Parathyroid adenoma (tissue), 2 donors: Measurements from ENCODE around the gene USP46.

Experiments used
- H2AFZ ChIP-seq: fragments of 300-600 bp; sonication (generic); one replicate; pipeline ENCODE4 v1.7.0; 2017; ENCODE audit warnings: antibody characterized with exemption, mild to moderate bottlenecking
- H3K27ac ChIP-seq: fragments of 300-600 bp; sonication (generic); one replicate; pipeline ENCODE4 v1.7.0; 2017
- H3K27me3 ChIP-seq: fragments of 300-600 bp; sonication (generic); one replicate; pipeline ENCODE4 v1.7.0; 2017; ENCODE audit warnings: low read length; ENCODE audit not compliant: control insufficient read depth, insufficient read depth
- H3K36me3 ChIP-seq: fragments of 300-600 bp; sonication (generic); one replicate; pipeline ENCODE4 v1.7.0; 2017; ENCODE audit warnings: low read length; ENCODE audit not compliant: control insufficient read depth, insufficient read depth
- H3K4me1 ChIP-seq: fragments of 300-600 bp; sonication (generic); one replicate; pipeline ENCODE4 v1.7.0; 2017; ENCODE audit warnings: control low read depth
- H3K4me2 ChIP-seq: fragments of 300-600 bp; sonication (generic); one replicate; pipeline ENCODE4 v1.7.0; 2017; ENCODE audit warnings: low read length
- H3K4me3 ChIP-seq: fragments of 300-600 bp; sonication (generic); one replicate; pipeline ENCODE4 v1.7.0; 2017; ENCODE audit warnings: low read depth, low read length
- H3K79me2 ChIP-seq: fragments of 300-600 bp; sonication (generic); one replicate; pipeline ENCODE4 v1.7.0; 2017; ENCODE audit warnings: control low read depth
- H3K9ac ChIP-seq: fragments of 300-600 bp; sonication (generic); one replicate; pipeline ENCODE4 v1.7.0; 2017; ENCODE audit warnings: mild to moderate bottlenecking
- H3K9me3 ChIP-seq: fragments of 300-600 bp; sonication (generic); one replicate; pipeline ENCODE4 v1.7.0; 2017; ENCODE audit warnings: low read length; ENCODE audit not compliant: control insufficient read depth
- CTCF ChIP-seq: fragments of 300-600 bp; sonication (generic); IDR thresholded peaks from one replicate; pipeline ENCODE4 v1.7.0; 2017; ENCODE audit warnings: antibody characterized with exemption, mild to moderate bottlenecking
- donor health status: primary hyperparathyroidism.

Gene USP46

GRCh38 chr4:52606040-52606439 lies 53.1 kb downstream of the USP46 start:
- no peaks in the 10 kb centered on the region for H3K4me1 ChIP-seq

GRCh38 chr4:52604215-52604614 lies 54.9 kb downstream of the USP46 start:
- no peak for TF ChIP-seq CTCF
- Histone ChIP-seq H3K36me3 (no peaks in the 10 kb centered on the region), H3K79me2 (no peaks in the 10 kb centered on the region)

More at GRCh38 chr4:52606040-52606439, 53.1 kb downstream of the USP46 start:
- H3K36me3 ChIP-seq, result no peaks in the 10 kb centered on the region
- no peaks in the 10 kb centered on the region for H3K27me3 ChIP-seq
- no peak overlapping the region for H2AFZ ChIP-seq
- no peaks in the 10 kb centered on the region for H3K9me3 ChIP-seq
- no peak overlapping the region for H3K4me3 ChIP-seq
- TF ChIP-seq CTCF, result no peak
- no peak overlapping the region for H3K4me2 ChIP-seq
- H3K9ac ChIP-seq, result no peak overlapping the region
- no peak overlapping the region for H3K27ac ChIP-seq
- H3K79me2 ChIP-seq, result no peaks in the 10 kb centered on the region

GRCh38 chr4:52600275-52600674 lies 58.8 kb downstream of the USP46 start:
- H3K9ac ChIP-seq, result no peak overlapping the region
- H3K27ac ChIP-seq, result no peak overlapping the region
- H3K27me3 ChIP-seq, result no peaks in the 10 kb centered on the region
- peaks cover 4% of the 10 kb centered on the region for H3K4me1 ChIP-seq
- no peaks in the 10 kb centered on the region for H3K79me2 ChIP-seq
- H2AFZ ChIP-seq, result no peak overlapping the region
- no peak for TF ChIP-seq CTCF
- H3K36me3 ChIP-seq, result no peaks in the 10 kb centered on the region
- no peak overlapping the region for H3K4me2 ChIP-seq
- no peak overlapping the region for H3K4me3 ChIP-seq
- H3K9me3 ChIP-seq, result no peaks in the 10 kb centered on the region

More at GRCh38 chr4:52604215-52604614, 54.9 kb downstream of the USP46 start:
- H3K4me3 ChIP-seq, result no peak overlapping the region
- H3K9ac ChIP-seq, result no peak overlapping the region
- H2AFZ ChIP-seq, result no peak overlapping the region
- no peaks in the 10 kb centered on the region for H3K9me3 ChIP-seq
- no peak overlapping the region for H3K27ac ChIP-seq
- H3K4me2 ChIP-seq, result no peak overlapping the region
- H3K4me1 ChIP-seq, result no peaks in the 10 kb centered on the region
- H3K27me3 ChIP-seq, result no peaks in the 10 kb centered on the region

GRCh38 chr4:52595001-52595400 lies 64.1 kb downstream of the USP46 start:
- Histone ChIP-seq H3K9ac (no peak overlapping the region), H3K4me2 (no peak overlapping the region), H3K4me1 (peaks cover 4% of the 10 kb centered on the region), H3K9me3 (no peaks in the 10 kb centered on the region), H3K27me3 (no peaks in the 10 kb centered on the region), H3K4me3 (no peak overlapping the region), H2AFZ (no peak overlapping the region), H3K79me2 (no peaks in the 10 kb centered on the region), H3K36me3 (no peaks in the 10 kb centered on the region), H3K27ac (no peak overlapping the region)
- no peak for TF ChIP-seq CTCF

- Histone ChIP-seq H3K27ac (no peak overlapping the region), H3K27me3 (no peaks in the 10 kb centered on the region), H3K79me2 (no peaks in the 10 kb centered on the region)
Measured at GRCh38 chr4:52592287-52592686, 66.8 kb downstream of the USP46 start.

More at GRCh38 chr4:52592287-52592686, 66.8 kb downstream of the USP46 start:
- Histone ChIP-seq H3K9ac (no peak overlapping the region), H3K4me2 (no peak overlapping the region), H3K4me3 (no peak overlapping the region), H3K4me1 (peaks cover 4% of the 10 kb centered on the region), H3K36me3 (no peaks in the 10 kb centered on the region), H3K9me3 (no peaks in the 10 kb centered on the region), H2AFZ (no peak overlapping the region)
- no peak for TF ChIP-seq CTCF
